ENCODE measurements around the gene PCGF2.
"Not testable (repeated sequence)": the region's sequence is repeated elsewhere in the genome, so short reads cannot be mapped to it uniquely, and the experiment has no call there.

The PCGF2 gene

DNA sequence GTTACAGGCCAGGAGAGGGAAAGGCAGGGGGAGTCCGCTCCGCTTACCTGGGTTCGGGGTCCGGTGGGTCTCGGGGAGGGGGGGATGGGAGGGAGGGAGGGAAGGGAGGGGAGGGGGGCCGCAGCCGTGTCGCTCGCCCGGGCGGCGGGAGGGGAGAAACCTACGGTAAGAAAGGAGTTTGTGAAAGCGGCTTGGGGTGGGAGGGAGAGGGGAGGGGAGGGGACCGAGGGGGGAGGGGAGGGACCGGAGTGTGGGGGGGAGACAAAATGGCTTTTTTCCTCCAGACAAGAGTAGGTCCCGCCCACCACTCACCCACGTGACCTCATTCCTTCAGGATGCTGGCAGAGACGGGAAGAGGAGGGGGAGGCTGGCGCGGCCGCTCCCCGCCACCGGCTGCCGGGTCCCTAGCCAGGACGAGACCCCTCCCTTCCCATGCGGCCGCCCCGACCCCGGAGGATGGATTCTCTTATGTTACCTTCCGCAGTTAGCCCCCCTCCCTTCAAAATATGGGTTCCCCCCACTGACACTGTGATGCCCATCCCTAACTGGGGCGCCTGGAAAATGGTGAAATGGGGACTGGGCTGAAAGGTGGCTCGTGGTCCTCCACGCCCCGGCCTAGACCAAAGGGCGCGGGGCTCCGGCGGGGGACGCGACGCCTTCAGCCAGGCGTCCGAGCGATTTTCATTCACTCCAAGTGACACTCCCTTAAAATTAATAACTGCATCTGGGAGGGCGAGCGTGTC, at the start of gene PCGF2:
Gene PCGF2, minus strand, starts transcription at position 188 of the 743 bp plus-strand sequence. CDS start 7,934 bp downstream, outside the sequence.
- peak in 49 of 56 donors; percentile 8 to 94 (median 67) for DNase-seq

DNA sequence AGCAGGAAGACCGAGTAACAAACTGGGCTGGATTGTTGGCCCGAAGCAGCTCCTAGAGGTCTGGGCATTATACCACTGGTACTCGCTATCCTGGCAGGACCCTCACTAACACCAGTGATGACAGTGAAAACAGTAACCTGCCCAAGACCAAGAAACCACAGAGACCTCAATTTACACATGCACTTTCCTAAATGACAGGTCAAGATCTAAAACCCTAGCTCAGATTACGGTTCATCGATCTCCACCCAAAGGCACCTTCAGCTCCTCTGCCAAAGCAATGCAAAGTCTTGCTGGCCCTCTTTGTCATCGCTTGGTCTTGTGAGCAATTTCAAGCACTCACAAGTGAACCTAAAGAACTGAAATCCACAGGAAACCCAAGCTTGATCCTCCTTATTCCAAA, 49.7 kb upstream of the PCGF2 start:
- DNase-seq, result no peak

DNA sequence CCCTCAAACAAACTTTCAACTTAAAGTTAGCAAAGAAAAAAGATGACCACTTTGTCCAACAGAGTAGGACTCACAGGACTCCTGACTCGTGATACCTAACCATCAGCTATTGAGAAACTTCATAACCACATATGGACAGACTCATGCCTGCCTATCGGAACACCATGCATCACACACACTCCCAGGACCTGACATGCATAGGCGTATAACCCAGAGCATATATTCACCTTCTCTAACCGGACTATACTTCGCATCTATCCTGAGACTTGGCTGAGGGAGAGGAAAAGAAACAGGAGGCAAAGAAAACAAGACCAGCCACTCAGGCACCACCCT, 49.0 kb upstream of the PCGF2 start:
- no peak for DNase-seq

DNA sequence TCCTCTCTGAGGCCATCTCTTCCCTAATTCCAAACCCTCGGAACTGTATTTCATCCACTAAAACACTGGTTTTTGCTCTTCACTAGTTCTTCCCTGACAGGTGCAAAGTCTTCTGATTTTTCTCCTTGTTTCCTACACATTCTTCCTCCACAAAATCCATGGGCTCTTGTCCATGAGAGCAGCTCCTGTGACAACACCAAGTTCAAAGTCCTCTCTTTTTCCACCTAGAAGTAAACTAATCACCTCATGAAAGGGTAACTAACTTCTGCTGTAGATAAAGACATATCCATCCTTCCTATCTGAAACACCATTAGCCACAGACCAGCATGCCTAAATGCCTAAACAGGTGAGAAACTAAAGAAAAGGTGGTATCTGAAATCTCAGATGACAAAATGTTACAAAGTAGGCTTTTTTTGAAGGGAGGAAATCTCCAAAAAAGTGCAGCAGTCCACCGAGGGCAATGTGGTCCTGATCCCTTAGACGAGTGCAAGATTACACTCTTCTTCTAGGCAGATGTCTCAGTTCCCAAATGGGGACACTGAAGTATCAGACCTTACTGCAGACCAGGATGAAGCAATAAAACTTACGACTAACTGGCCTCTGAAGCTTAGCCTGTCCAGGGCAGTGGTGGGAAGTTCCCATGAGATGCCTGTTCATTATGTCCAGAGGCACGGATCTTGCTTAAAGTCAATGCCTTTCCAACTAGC, 48.5 kb upstream of the PCGF2 start:
- DNase-seq, result no peak

DNA sequence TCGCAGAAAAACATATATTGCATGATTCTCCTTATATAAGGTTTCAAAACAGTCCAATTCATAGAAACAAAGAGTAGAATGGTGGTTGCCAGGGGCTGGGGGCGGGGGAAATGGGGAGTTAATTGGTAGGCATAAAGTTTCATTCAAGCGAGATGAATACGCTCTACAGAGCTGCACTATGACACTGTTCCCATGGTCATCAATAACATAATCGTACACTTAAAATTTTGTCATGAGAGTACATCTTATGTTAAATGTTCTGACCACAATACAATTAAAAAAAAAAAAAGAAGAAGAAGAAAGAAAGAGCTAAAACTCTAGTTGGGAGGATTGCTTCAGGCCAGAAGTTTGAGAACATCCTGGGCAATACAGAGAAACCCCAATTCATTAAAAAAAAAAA, 46.1 kb upstream of the PCGF2 start:
- DNase-seq, result no peak

- no peak for DNase-seq
Measured at GRCh38 chr17:38791162-38791561, 43.0 kb upstream of the PCGF2 start.

DNA sequence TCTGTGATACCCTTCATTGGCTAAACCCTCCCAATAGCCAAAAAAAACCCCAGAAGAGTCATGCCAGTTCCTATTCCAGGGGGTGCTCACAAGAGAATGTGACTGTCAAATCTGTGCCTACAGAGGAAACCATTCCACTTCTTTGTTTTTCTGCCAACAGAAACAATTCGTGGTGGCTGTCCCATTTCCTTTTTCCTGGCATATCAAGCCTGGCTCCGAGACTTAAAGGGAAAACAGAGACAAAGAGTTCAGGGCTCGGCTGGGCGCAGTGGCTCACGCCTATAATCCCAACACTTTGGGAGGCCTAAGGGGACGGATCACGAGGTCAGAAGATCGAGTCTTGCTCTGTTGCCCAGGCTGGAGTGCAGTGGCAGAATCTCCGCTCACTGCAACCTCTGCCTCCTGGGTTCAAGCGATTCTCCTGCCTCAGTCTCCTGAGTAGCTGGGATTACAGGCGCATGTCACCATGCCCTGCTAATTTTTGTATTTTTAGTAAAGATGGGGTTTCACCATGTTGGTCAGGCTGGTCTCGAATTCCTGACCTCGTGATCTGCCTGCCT, 42.1 kb upstream of the PCGF2 start:
- DNase-seq, result not testable (repeated sequence)

DNA sequence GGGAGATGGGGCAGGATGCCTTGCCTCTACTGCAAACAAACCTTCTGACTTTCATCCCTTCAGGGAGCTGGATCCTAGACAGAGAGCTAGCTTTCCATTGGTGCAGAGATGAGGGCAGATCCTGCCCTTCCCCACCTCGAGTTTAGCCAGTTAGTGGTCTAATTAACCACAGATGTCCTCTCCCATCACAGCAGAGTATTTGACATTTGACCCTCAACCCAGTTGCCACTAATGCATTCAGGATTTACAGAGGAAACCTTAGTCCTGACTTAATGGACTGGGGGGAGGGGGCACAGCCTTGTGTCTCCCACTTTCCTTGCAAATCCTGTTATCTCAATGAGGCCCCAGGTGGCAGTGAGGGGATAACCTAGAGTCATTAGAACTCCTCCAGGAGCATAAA, 41.0 kb upstream of the PCGF2 start:
- DNase-seq, result no peak

DNA sequence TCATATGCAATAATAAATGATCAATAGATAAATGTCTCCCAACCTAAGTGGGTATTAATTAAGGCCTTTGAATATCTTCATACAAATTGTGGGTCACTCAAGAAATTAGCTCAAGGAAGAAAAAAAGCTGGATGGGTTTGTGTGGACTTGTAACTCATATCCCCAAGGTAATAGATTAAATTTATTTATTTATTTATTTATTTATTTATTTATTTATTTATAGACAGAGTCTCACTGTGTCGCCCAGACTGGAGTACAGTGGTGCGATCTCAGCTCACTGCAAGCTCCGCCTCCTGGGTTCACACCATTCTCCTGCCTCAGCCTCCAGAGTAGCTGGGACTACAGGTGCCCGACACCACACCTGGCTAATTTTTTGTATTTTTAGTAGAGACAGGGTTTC, 39.9 kb upstream of the PCGF2 start:
- DNase-seq, result not testable (repeated sequence)

GRCh38 chr17:38786372-38786771, 38.2 kb upstream of the PCGF2 start:
- no peak for DNase-seq

GRCh38 chr17:38783227-38783626, 35.1 kb upstream of the PCGF2 start:
- DNase-seq, result no peak

- no peak for DNase-seq
Measured at GRCh38 chr17:38779965-38780752, 32.0 kb upstream of the PCGF2 start.

- DNase-seq, result no peak
Measured at GRCh38 chr17:38777641-38778250, 29.6 kb upstream of the PCGF2 start.

DNA sequence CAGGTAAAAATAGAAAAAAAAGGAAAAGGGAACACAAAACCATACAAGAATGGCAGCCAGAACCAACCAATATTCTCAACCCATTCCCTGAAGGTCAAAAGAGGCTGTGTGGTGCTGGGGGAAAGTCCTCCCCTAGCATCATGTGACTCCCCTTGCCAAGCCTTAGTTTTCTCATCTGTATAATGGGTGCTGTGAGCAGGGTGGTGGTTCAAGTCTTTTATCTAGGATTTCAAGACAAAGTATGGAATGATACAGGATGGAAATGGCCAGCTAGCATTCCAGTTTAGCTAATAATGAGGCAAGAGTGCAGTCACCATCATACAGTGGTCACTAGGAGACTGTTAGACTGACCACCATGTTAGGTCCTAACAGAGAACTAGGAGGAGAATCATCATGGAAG, 25.1 kb upstream of the PCGF2 start:
- DNase-seq, result no peak

DNA sequence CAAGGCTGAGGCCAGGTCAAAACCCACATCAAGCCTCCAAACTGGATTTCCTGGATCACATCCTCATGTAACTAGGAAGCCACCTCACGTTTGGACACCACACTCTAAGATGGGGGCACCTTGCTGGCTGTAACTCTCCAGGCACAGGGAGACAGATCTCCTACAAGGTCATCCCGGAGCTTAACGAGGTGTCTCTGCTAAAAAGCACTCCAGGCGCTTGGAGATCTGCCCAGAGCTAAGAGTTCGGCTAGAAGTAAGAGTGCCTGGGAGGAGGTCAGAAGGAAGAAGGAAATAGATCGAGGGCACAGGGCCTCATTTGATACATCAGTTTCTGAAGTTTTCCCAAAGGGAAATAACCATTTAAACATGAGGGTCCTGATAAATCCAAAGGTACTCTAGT, 20.3 kb upstream of the PCGF2 start:
- no peak for DNase-seq

- no peak for DNase-seq
Measured at GRCh38 chr17:38766341-38766740, 18.2 kb upstream of the PCGF2 start.

GRCh38 chr17:38762231-38762630, 14.1 kb upstream of the PCGF2 start:
- no peak for DNase-seq

GRCh38 chr17:38761612-38762011, 13.5 kb upstream of the PCGF2 start:
- DNase-seq, result no peak

DNA sequence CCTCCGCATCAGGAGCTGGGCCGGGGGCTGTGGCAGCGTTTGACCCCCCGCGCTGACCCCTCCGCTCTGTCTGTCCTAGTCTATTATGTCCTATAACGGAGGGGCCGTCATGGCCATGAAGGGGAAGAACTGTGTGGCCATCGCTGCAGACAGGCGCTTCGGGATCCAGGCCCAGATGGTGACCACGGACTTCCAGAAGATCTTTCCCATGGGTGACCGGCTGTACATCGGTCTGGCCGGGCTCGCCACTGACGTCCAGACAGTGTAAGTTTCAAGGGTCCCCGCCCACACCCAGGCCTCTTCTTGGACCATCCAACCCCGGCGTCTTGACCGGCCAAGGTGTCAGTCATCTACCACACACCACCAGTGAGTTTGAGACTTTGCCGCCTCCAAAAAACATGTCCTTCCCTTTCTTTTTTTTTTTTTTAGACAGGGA, 5.0 kb upstream of the PCGF2 start:
- DNase-seq, result no peak

GRCh38 chr17:38752308-38753070, 4.4 kb upstream of the PCGF2 start, which contains the start of gene PSMB3:
PSMB3 (plus strand) TSS chr17:38752741; CDS start chr17:38752827, 86 bp downstream.
- DNase-seq, result peak; percentile 83 to 100 (median 98)
